Adrenal gland (tissue), 12 donors: ENCODE data around the gene SEC16A. TPM values are rescaled to one million over a fixed set of nuclear protein-coding genes. Genes with fewer than 3 reads are reported as not detected.

Source experiments
- DNase-seq, 7 donors: peaks; one replicate each; pipeline ENCODE4 v3.0.0-alpha.2; 2019 to 2020
- H3K27ac ChIP-seq, 5 donors: fragments of 200-600 bp; sonication (generic) in 4 of 5; 1 replicate in 3 of 5; 2 replicates in 2 of 5; pipeline versions ENCODE4 v1.5.1 to v1.8.0; 2016 to 2020; ENCODE audit warnings: mild to moderate bottlenecking in 1 of 5
- H3K27me3 ChIP-seq: fragments of 200-600 bp; 2 replicates; pipeline ENCODE4 v1.8.0; 2021
- H3K36me3 ChIP-seq, 2 donors: fragments of 200-600 bp; replicated peaks in 1 of 2; 1 replicate in 1 of 2; 2 replicates in 1 of 2; pipeline versions ENCODE4 v1.5.1 to v1.8.0; 2018 to 2022
- H3K4me1 ChIP-seq, 2 donors: fragments of 200-600 bp; replicated peaks in 1 of 2; 1 replicate in 1 of 2; 2 replicates in 1 of 2; pipeline versions ENCODE4 v1.5.1 to v1.8.0; 2018 to 2021
- H3K4me3 ChIP-seq, 4 donors: fragments of 200-600 bp; sonication (generic) in 3 of 4; one replicate each; pipeline ENCODE4 v1.5.1; 2016 to 2018
- H3K9me3 ChIP-seq, 3 donors: fragments of 200-600 bp; sonication (generic) in 1 of 3; replicated peaks in 1 of 3; 1 replicate in 2 of 3; 2 replicates in 1 of 3; pipeline versions ENCODE4 v1.5.1 to v1.8.0; 2016 to 2021
- CTCF ChIP-seq, 6 experiments: fragments of 450-650 bp in 4 of 6; fragments of 200-600 bp in 2 of 6; sonication (generic) in 1 of 6; IDR thresholded peaks; 1 replicate in 5 of 6; 2 replicates in 1 of 6; pipeline versions ENCODE4 v1.5.1 to v1.8.0; 2016 to 2021; ENCODE audit warnings: antibody characterized with exemption in 6 of 6, mild to moderate bottlenecking in 2 of 6, moderate library complexity in 1 of 6
- POLR2A ChIP-seq, 2 donors: fragments of 450-650 bp; IDR thresholded peaks; one replicate each; pipeline ENCODE4 v1.6.1; 2017; ENCODE audit warnings: antibody characterized with exemption in 2 of 2, mild to moderate bottlenecking in 2 of 2, moderate library complexity in 1 of 2
- WGBS, 4 donors: extraction: QIAGEN DNeasy Blood & Tissue Kit in 2 of 4; methylation state at CpG; one replicate each; pipeline versions ENCODE4 v1.1.5 to v1.1.7; 2013 to 2017; 5-methylcytosine and 5-hydroxymethylcytosine counted together
- intact Hi-C, 2 donors: fragments of 100-400 bp; cut with DNase I; formaldehyde crosslinking; loops; one replicate each; pipeline versions ENCODE4 v1.14.1 to v1.15.0; 2022 to 2023
- polyA plus RNA-seq, 3 donors: library from polyadenylated mRNA; stranded (reverse); fragments of 200-250 nt in 2 of 3; fragments of 350-450 nt in 1 of 3; fragmentation: Illumina TruSeq in 1 of 3; extraction: RNeasy Lipid Tissue Mini Kit (QIAGEN cat#74804) in 1 of 3; gene quantifications; one replicate each; pipeline ENCODE4 v1.2.3, GENCODE V29; 2013 to 2014
- total RNA-seq, 9 donors: library from RNA; depleted of rRNA in 4 of 9; stranded (reverse); fragments of >200 nt in 4 of 9; fragments of 120-200 nt in 1 of 9; fragmentation: NEBNext Ultra II Directional in 1 of 9; extraction: Animal tissue kit (Norgen Biotek cat#: 25700) in 1 of 9; gene quantifications; one replicate each; pipeline versions ENCODE4 v1.1.0 to v1.2.4, GENCODE V29; 2013 to 2023
- donor health status: healthy with polysubstance abuse.
- donor health status: Bipolar disorder and iron deficiency.
- donor health status: DM: yes; HTN: yes; CAD: no.
- donor health status: DM: no; HTN: no; CAD: no.
- donor health status: DM: no; HTN: no; CAD: no.
- donor health status: DM: yes; HTN: yes; CAD: no.

Gene SEC16A
- total and polyA plus RNA-seq, 12 donors, result 18.8 to 107 (median 56.5) TPM

- Histone ChIP-seq H3K4me1 (no peaks in the 10 kb centered on the region), H3K27ac (no peak overlapping the region), H3K9me3 (no peaks in the 10 kb centered on the region), H3K36me3 (peaks cover 0 to 38% of the 10 kb centered on the region in 2 donors), H3K4me3 (no peak overlapping the region), H3K27me3 (no peaks in the 10 kb centered on the region)
- TF ChIP-seq POLR2A (IDR thresholded peaks at IDR 0.05) (no peak), CTCF (IDR thresholded peaks at IDR 0.05) (no peak)
- WGBS, 4 donors, result 82 to 92% (median 91%) methylated on average over 24 to 32 of the region's 32 CpGs
- intact Hi-C loops, result no loop called here
- no peak for DNase-seq
These were observed 36.6 kb upstream of the SEC16A start for GRCh38 chr9:136519263-136520052.

GRCh38 chr9:136518623-136519022 is 35.8 kb upstream of the SEC16A start:
- H3K4me1 ChIP-seq, result no peaks in the 10 kb centered on the region
- no peaks in the 10 kb centered on the region for H3K9me3 ChIP-seq
- intact Hi-C loops, result no loop called here
- H3K36me3 ChIP-seq, result peaks cover 0 to 46% of the 10 kb centered on the region in 2 donors
- no peaks in the 10 kb centered on the region for H3K27me3 ChIP-seq
- no peak overlapping the region for H3K27ac ChIP-seq
- H3K4me3 ChIP-seq, result no peak overlapping the region
- 93 to 100% (median 97%) methylated on average over 3 to 18 of the region's 18 CpGs for WGBS, 4 donors
- TF ChIP-seq POLR2A (IDR thresholded peaks at IDR 0.05), result no peak
- TF ChIP-seq CTCF (IDR thresholded peaks at IDR 0.05), result no peak
- no peak for DNase-seq

GRCh38 chr9:136517950-136518349 is 35.1 kb upstream of the SEC16A start:
- Histone ChIP-seq H3K27me3 (no peaks in the 10 kb centered on the region), H3K9me3 (no peaks in the 10 kb centered on the region), H3K36me3 (peaks cover 0 to 51% of the 10 kb centered on the region in 2 donors), H3K27ac (no peak overlapping the region), H3K4me1 (no peaks in the 10 kb centered on the region), H3K4me3 (no peak overlapping the region)
- no peak for DNase-seq
- intact Hi-C loops, result no loop called here
- 87 to 92% (median 92%) methylated on average over 7 to 17 of the region's 17 CpGs; no CpG with 5 or more reads in 1 of the 4 donors for WGBS, 4 donors
- TF ChIP-seq CTCF (IDR thresholded peaks at IDR 0.05) (no peak), POLR2A (IDR thresholded peaks at IDR 0.05) (no peak)

- WGBS, 4 donors, result 88 to 97% (median 89%) methylated on average over 6 to 37 of the region's 37 CpGs
- H3K36me3 ChIP-seq, result peaks cover 0 to 57% of the 10 kb centered on the region in 2 donors
These were observed 34.3 kb upstream of the SEC16A start for GRCh38 chr9:136517012-136517743.

More at GRCh38 chr9:136517012-136517743, 34.3 kb upstream of the SEC16A start:
- intact Hi-C loops, result no loop called here
- TF ChIP-seq CTCF (IDR thresholded peaks at IDR 0.05), result no peak
- TF ChIP-seq POLR2A (IDR thresholded peaks at IDR 0.05), result no peak
- Histone ChIP-seq H3K27me3 (no peaks in the 10 kb centered on the region), H3K4me3 (no peak overlapping the region), H3K9me3 (no peaks in the 10 kb centered on the region), H3K27ac (no peak overlapping the region), H3K4me1 (no peaks in the 10 kb centered on the region)
- DNase-seq, result no peak
